ENCODE results near the gene TMEM109. TPM values are rescaled to one million over a fixed set of nuclear protein-coding genes. Genes with fewer than 3 reads are reported as not detected.
A peak's percentile ranks its signal among the peaks of the same experiment; 100 is the strongest.

The TMEM109 gene
- polyA plus RNA-seq, 1 donor from 2014 or later = 1.8 TPM

- Histone ChIP-seq H3F3A (ENCODE audit: insufficient read depth, low read length, poor library complexity, severe bottlenecking) (no peaks in the 10 kb centered on the region), H3K9ac (ENCODE audit: low read length) (peak overlapping the region; percentile 96), H3K79me2 (replicated peaks; ENCODE audit: insufficient read depth, low read length) (peaks cover 36% of the 10 kb centered on the region), H3K9me2 (ENCODE audit: insufficient read depth, low read length) (no peaks in the 10 kb centered on the region), H3K4me3 (ENCODE audit: low read length) (peak overlapping the region; percentile 82), H3K27ac (ENCODE audit: low read length) (peak overlapping the region; percentile 74), H3K9me3 (ENCODE audit: low read length) (no peaks in the 10 kb centered on the region), H4K20me1 (ENCODE audit: insufficient read depth) (peaks cover 6% of the 10 kb centered on the region), H2AFZ (ENCODE audit: low read depth, low read length) (peak overlapping the region; percentile 15), H3K27me3 (ENCODE audit: insufficient read depth, low read depth, low read length) (no peaks in the 10 kb centered on the region), H3K36me3 (ENCODE audit: insufficient read depth, low read length) (no peaks in the 10 kb centered on the region), H3K4me2 (ENCODE audit: low read length) (peak overlapping the region; percentile 71)
- no peak for TF ChIP-seq EZH2 (IDR thresholded peaks at IDR 0.05; ENCODE audit: borderline replicate concordance, insufficient read depth, low read length, poor library complexity, severe bottlenecking)
- TF ChIP-seq CTCF (IDR thresholded peaks at IDR 0.05; ENCODE audit: poor library complexity, severe bottlenecking) = no peak
- TF ChIP-seq POLR2AphosphoS5 (IDR thresholded peaks at IDR 0.05) = peak; percentile 23
Observed at GRCh38 chr11:60924906-60925853, 11.2 kb downstream of the TMEM109 start.

GRCh38 chr11:60925868-60926267, 11.9 kb downstream of the TMEM109 start:
- Histone ChIP-seq H3K27me3 (ENCODE audit: insufficient read depth, low read depth, low read length) (no peaks in the 10 kb centered on the region), H3K9me2 (ENCODE audit: insufficient read depth, low read length) (no peaks in the 10 kb centered on the region), H3K9me3 (ENCODE audit: low read length) (no peaks in the 10 kb centered on the region), H2AFZ (ENCODE audit: low read depth, low read length) (no peak overlapping the region), H3K79me2 (replicated peaks; ENCODE audit: insufficient read depth, low read length) (peaks cover 36% of the 10 kb centered on the region), H3F3A (ENCODE audit: insufficient read depth, low read length, poor library complexity, severe bottlenecking) (no peaks in the 10 kb centered on the region), H3K4me2 (ENCODE audit: low read length) (peak overlapping the region; percentile 71), H4K20me1 (ENCODE audit: insufficient read depth) (peaks cover 6% of the 10 kb centered on the region), H3K9ac (ENCODE audit: low read length) (peak overlapping the region; percentile 96), H3K4me3 (ENCODE audit: low read length) (peak overlapping the region; percentile 82), H3K27ac (ENCODE audit: low read length) (peak overlapping the region; percentile 74), H3K36me3 (ENCODE audit: insufficient read depth, low read length) (no peaks in the 10 kb centered on the region)
- no peak for TF ChIP-seq MXI1 (conservative IDR thresholded peaks at IDR 0.05; ENCODE audit: poor library complexity, severe bottlenecking)
- TF ChIP-seq EZH2 (IDR thresholded peaks at IDR 0.05; ENCODE audit: borderline replicate concordance, insufficient read depth, low read length, poor library complexity, severe bottlenecking) = no peak
- no peak for TF ChIP-seq TAF1 (IDR thresholded peaks at IDR 0.05; ENCODE audit: low read depth)
- no peak for TF ChIP-seq RAD21 (conservative IDR thresholded peaks at IDR 0.05)
- no peak for TF ChIP-seq CTCF (IDR thresholded peaks at IDR 0.05; ENCODE audit: poor library complexity, severe bottlenecking)
- no peak for TF ChIP-seq POLR2AphosphoS5 (IDR thresholded peaks at IDR 0.05)
- no peak for TF ChIP-seq REST (IDR thresholded peaks at IDR 0.05; ENCODE audit: borderline replicate concordance)
- no peak for TF ChIP-seq EP300 (conservative IDR thresholded peaks at IDR 0.05; ENCODE audit: poor library complexity, severe bottlenecking)
- no peak for TF ChIP-seq SMC3 (conservative IDR thresholded peaks at IDR 0.05; ENCODE audit: poor library complexity)

Measured in neural cell (in vitro differentiated cells).